DOHH2 (cell line): ENCODE measurements around the gene BTG2.

Source experiments
- EZH2phosphoT487 ChIP-seq: fragments of 200-600 bp; sonication (generic); IDR thresholded peaks from 2 replicates; pipeline ENCODE4 v1.6.1; 2017; ENCODE audit warnings: borderline replicate concordance, mild to moderate bottlenecking, antibody characterized with exemption, low read length, moderate library complexity, mixed read lengths
- TF ChIP-seq, protein P1 (sequence below): fragments of 200-600 bp; sonication (generic); IDR thresholded peaks from one replicate; pipeline ENCODE4 v1.5.1; 2014; ENCODE audit warnings: antibody characterized with exemption, mild to moderate bottlenecking, low read depth, low read length; ENCODE audit not compliant: poor library complexity, severe bottlenecking

DNA sequence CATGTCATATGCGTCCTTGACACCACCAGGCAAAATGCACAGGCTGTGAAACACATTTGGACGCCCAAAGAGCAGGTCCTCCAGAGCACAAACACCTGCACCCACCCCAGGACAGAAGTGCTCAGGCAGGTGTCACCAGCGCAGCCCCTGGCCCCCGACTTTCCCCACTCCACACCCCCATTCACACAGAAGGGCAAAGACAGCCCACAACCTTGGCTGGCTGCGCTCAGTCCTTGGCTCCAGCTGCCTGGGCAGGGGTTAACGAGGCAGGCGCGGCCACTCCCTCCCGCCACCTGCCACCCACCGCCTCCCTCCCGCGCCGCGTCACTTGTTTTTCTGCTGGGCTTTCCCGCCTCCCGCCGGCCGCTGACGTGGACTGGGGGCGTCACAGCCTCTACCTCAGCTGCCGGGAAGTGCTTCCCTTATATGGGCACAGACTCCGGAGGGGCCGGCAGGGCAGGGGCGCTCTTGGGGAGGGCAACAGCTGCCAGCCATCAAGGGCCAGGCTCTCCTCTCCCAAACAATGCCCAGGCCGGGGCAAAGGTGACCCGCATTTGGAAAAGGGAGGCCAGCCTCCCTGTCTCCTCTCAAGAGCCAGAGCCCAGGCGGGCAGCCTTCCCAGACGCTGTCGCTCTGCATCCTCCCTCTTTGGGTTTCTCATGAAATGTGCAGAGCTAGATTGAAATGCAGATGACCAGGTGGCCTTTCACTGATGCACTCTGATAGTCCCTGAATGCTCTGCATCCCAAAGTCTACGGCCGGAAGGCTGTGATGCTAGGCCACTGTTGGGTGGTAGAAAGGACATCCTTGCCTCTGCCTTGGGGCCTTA lies 14.8 kb upstream of the BTG2 start:
- TF ChIP-seq, protein P1, sequence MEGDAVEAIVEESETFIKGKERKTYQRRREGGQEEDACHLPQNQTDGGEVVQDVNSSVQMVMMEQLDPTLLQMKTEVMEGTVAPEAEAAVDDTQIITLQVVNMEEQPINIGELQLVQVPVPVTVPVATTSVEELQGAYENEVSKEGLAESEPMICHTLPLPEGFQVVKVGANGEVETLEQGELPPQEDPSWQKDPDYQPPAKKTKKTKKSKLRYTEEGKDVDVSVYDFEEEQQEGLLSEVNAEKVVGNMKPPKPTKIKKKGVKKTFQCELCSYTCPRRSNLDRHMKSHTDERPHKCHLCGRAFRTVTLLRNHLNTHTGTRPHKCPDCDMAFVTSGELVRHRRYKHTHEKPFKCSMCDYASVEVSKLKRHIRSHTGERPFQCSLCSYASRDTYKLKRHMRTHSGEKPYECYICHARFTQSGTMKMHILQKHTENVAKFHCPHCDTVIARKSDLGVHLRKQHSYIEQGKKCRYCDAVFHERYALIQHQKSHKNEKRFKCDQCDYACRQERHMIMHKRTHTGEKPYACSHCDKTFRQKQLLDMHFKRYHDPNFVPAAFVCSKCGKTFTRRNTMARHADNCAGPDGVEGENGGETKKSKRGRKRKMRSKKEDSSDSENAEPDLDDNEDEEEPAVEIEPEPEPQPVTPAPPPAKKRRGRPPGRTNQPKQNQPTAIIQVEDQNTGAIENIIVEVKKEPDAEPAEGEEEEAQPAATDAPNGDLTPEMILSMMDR = no peak
- TF ChIP-seq EZH2phosphoT487 = no peak
